ENCODE data around the gene TMEM109. TPM values are rescaled to one million over a fixed set of nuclear protein-coding genes. Genes with fewer than 3 reads are reported as not detected.

Gene TMEM109
- total RNA-seq, 4 donors from 2014 or later, result 61.9 to 105 (median 96.0) TPM

GRCh38 chr11:60971520-60971919 lies 57.6 kb downstream of the TMEM109 start, which contains the start of gene CD6:
Gene CD6, plus strand, starts transcription at chr11:60971680. Its CDS starts 186 bp downstream, at chr11:60971866.
- 91 to 93% methylated on average over 13 to 16 of the region's 16 CpGs for WGBS, 2 donors
- TF ChIP-seq POLR2A (IDR thresholded peaks at IDR 0.05) (no peak), CTCF (IDR thresholded peaks at IDR 0.05) (no peak)
- intact Hi-C loops (cut with DNase I), result loop anchor here (2.0 kb wide), 1 partner anchor 215 kb away; no protein-coding TSS in a partner anchor
- DNase-seq, result no peak
- no peak within 1 kb of the TSS for H3K4me3 ChIP-seq (replicated peaks in 1 of 3)
- H3K9me3 ChIP-seq, result no peaks in the 10 kb centered on the region
- H3K27me3 ChIP-seq, result no peaks in the 10 kb centered on the region
- H3K4me1 ChIP-seq, result no peaks in the 10 kb centered on the region
- H3K27ac ChIP-seq, result no peak within 1 kb of the TSS
- no peaks in the 10 kb centered on the region for H3K36me3 ChIP-seq

GRCh38 chr11:60972182-60973030 lies 58.4 kb downstream of the TMEM109 start:
- Histone ChIP-seq H3K4me3 (replicated peaks in 1 of 3) (no peak overlapping the region), H3K27me3 (no peaks in the 10 kb centered on the region), H3K36me3 (no peaks in the 10 kb centered on the region), H3K27ac (no peak overlapping the region), H3K9me3 (no peaks in the 10 kb centered on the region), H3K4me1 (no peaks in the 10 kb centered on the region)
- no peak for DNase-seq
- WGBS, 2 donors, result 88 to 92% methylated on average over 12 to 13 of the region's 15 CpGs
- TF ChIP-seq POLR2A (IDR thresholded peaks at IDR 0.05), result no peak
- TF ChIP-seq CTCF (IDR thresholded peaks at IDR 0.05), result no peak
- intact Hi-C loops (cut with DNase I), result no loop called here

Other genes with a start within 250 kb of the TMEM109 start
- gene MS4A8, start 214.5 kb upstream of the TMEM109 start, total RNA-seq, result not detected
- not detected for gene MS4A18, start 189.4 kb upstream of the TMEM109 start, total RNA-seq
- gene MS4A15, start 157.3 kb upstream of the TMEM109 start, total RNA-seq, result not detected
- gene MS4A10, start 128.8 kb upstream of the TMEM109 start, total RNA-seq, result not detected
- 10 to 100 TPM in 2 of 4 donors, 1 to 10 TPM in 2; 6.7 to 19.6 (median 14.2) TPM for gene CCDC86, start 72.0 kb upstream of the TMEM109 start, total RNA-seq
- gene PTGDR2, start 58.2 kb upstream of the TMEM109 start, total RNA-seq, result under 1 TPM in 1 of 4 donors, not detected in 3; 0.11 TPM
- gene ZP1, start 46.6 kb upstream of the TMEM109 start, total RNA-seq, result not detected
- 10 to 100 TPM; 38.0 to 94.4 (median 71.5) TPM for gene PRPF19, start 7.6 kb upstream of the TMEM109 start, total RNA-seq
- gene TMEM132A, start 10.3 kb downstream of the TMEM109 start, total RNA-seq, result 1 to 10 TPM; 3.3 to 8.3 (median 3.9) TPM
- gene SLC15A3, start 38.0 kb downstream of the TMEM109 start, total RNA-seq, result 10 to 100 TPM in 2 of 4 donors, 1 to 10 TPM in 2; 6.3 to 16.5 (median 8.9) TPM
- 1 to 10 TPM in 1 of 4 donors, under 1 TPM in 3; 0.40 to 2.7 (median 0.69) TPM for gene CD6, start 57.5 kb downstream of the TMEM109 start, total RNA-seq
- under 1 TPM in 3 of 4 donors, not detected in 1; 0.56 to 0.83 (median 0.81) TPM for gene CD5, start 188.3 kb downstream of the TMEM109 start, total RNA-seq
- gene VPS37C, start 247.3 kb downstream of the TMEM109 start, total RNA-seq, result 10 to 100 TPM; 13.0 to 18.2 (median 15.9) TPM

All from thyroid gland (tissue), 4 donors.